SH-SY5Y (cell line): ENCODE measurements around the gene DHRS3.

Source experiments
- GATA2 ChIP-seq: IDR thresholded peaks from 2 replicates; pipeline ENCODE4 v1.6.1; 2011; ENCODE audit warnings: mild to moderate bottlenecking, low read depth, low read length
- GATA3 ChIP-seq: IDR thresholded peaks from 2 replicates; pipeline ENCODE4 v1.6.1; 2011; ENCODE audit warnings: low read depth, mild to moderate bottlenecking, low read length, moderate library complexity

- TF ChIP-seq GATA3, result no peak
- no peak for TF ChIP-seq GATA2
Observed at GRCh38 chr1:12614402-12615158, 3.4 kb downstream of the DHRS3 start.
